CD4-positive, alpha-beta T cell treated with Interleukin-6 for 4 hours (primary cell): ENCODE measurements around the gene NRXN3.

ENCODE experiments used
- DNase-seq: peaks from one replicate; pipeline ENCODE4 v3.0.0-alpha.2; 2020; ENCODE audit warnings: mixed read lengths

NRXN3 gene

GRCh38 chr14:78598046-78598920, 428.1 kb downstream of the NRXN3 start:
- peak; percentile 15 for DNase-seq

DNA sequence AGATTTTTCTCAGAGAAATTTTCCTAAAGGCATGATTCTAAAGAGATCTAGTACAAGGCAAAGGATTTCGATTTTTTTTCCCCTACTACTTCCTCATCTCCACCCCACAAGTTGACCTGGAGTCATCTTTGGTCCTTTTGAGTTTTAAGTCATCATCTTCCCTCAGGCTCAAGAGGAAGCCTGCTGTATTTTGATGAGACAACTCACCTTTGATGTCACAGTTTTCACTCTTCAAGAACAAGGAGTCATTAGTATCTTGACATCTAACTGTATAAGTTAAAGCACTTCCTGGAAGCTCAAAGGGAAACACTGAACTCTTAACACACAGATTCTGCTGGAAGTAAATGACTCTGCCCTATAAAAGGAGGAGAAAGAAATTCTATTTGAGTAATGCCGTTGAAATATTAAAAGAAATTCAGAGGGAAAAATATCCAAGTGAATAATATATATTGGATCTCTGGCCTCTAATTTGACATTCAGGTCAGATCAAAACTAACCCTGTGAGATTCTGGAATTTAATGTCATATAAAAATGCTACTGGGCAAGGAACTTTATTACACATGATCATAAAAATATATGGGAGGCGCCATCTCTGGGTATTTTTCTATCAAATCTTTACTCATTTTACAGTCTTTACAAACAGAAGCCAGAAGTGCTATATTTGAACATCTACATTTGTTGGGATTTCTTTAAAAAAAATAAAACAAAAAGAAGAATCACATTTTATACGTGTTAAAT, 435.0 kb downstream of the NRXN3 start:
- DNase-seq = no peak

GRCh38 chr14:78605897-78606500, 435.8 kb downstream of the NRXN3 start:
- DNase-seq = no peak

DNA sequence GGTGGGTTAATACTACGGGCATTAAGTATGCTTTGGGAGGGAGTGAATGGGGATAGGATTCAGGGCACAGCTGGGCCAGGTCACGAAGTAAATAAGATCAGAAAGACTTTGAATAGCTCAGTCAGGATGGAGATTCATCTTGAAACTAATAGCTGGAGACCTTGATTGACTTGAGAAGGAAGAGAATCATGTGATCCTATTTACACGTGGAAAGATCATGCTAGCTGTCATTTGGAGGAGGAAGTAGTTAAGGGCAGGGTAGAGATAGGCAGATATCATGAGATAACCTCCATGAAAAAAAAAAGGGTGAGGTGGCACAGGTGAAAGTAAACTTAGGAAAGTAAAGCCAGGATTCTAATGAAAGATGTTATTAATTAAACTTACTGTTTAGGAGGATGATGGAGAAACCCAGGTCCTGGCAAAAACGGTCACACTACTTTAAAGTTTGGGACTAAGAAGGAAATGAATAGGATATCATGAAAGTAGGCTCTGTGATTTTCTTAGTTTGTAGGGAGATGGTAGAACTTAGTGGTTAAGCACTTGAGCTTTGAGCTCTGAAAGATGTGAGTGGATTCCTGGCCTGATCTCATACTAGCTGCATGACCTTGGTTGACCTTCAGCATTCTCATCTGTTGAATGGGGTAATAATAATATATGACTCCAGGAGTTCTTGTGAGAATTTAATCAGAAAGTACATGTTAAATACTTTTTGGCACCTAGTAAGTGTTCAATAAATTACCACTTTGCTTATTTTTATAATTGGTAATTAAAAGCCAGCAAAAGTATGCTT, 439.0 kb downstream of the NRXN3 start:
- no peak for DNase-seq

GRCh38 chr14:78610994-78611393, 440.8 kb downstream of the NRXN3 start:
- DNase-seq = no peak

DNA sequence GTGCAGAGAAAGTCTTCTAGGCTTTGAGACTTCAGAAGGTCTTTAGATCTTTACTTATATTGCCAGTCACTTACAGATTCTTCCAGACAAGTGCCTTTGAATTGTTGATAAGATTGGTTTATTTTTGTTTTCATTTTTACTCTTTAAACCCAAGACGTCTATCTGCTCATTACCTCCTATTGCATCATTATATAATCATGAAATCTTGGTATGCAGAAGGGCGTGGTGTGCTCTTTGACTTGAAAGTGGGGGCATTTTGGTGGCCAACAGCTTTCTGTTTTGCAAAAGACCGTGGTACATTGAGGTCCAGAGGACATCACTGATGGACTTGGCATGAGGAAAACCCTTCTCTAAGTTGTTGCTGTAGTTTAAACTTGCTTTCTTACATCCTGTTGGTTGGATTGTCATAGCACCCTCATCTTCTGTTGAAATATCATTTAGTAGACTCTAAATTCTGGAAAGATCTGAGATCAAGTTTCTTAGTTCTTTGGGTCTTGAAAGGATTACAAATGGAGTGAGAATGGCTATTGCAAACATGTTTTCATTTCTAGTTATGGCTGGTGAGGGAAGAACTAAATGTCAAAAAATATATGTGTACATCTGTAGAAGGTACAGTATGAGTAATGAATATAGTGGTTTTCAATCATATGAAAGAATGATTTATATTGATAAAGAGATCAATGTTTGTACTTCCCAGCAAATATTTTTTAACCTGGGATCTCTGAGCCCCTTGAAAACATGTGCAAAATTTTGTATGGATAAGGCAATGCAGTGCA, 441.8 kb downstream of the NRXN3 start:
- no peak for DNase-seq

GRCh38 chr14:78612666-78613065, 442.5 kb downstream of the NRXN3 start:
- no peak for DNase-seq

DNA sequence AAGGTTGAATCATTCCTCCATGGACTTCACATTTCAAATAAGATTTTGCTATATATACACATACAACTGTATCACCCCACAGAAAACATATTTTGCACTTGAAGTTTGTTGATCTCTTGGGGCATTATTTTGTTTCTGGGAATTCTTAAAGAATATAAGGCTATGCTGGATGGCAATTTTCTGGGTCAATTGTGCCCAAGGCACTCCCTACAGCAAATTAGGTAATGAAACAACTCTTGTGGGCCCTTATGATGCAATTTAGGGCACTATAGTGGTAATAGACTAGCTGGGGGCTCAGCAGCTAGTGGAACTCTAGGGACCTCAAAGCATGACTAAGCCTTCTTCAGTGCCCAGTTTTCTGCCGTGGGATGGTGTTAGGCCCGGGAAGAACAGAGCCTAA, 444.4 kb downstream of the NRXN3 start:
- no peak for DNase-seq

DNA sequence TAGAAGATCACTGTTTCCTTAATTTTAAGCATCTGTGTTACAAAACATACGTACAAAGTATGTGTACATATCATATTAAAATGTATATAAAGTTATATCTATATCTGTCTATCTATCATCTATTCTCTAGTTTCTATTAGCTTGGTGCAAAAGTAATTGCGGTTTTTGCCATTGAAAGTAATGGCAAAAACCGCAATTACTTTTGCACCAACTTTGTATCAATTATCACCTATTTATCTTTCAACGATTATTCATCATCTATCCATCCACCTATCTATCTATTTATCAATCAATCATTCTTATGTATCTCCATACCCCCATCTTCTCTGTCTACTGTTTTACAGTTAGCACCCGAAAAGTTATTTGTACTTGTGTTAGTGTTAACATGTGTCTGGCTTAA, 447.6 kb downstream of the NRXN3 start:
- no peak for DNase-seq

GRCh38 chr14:78618368-78618767, 448.2 kb downstream of the NRXN3 start:
- no peak for DNase-seq

GRCh38 chr14:78627114-78627513, 456.9 kb downstream of the NRXN3 start:
- DNase-seq = no peak

DNA sequence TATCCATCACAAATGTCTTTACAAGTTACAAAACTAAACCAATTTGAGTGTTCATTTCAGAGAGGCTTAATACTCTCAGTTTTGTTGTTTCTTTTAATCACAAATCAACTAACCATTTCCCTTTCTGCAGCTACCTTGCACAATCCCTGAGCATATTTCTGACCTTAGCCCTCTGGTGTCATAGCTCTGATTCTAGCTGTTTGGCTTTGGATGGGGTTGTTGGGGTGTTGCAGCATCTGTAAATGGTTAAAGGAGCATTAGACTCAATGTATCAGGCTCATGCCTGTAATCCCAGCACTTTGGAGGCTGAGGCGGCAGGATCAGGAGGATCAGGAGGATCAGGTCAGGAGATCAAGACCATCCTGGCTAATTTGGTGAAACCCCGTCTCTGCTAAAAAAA, 461.4 kb downstream of the NRXN3 start:
- no peak for DNase-seq

DNA sequence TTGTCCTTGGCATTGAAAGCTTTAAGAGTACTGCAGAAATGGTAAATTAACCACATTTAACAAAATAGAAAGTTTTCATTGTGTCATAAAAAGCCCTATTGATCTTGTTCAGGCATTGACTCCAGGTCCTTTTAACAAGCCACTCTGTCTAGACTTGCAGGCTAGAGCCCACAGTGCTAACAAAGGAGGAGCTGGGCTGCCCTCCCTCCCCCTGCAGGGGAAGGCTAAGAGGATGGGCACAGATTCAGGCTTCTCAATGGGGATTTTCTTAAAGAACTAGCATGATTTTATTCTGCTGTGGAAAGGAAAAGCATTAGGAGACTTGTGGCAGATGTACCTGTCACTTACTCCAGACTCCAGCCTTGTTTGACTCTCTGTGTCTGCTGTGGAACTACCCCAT, 463.6 kb downstream of the NRXN3 start:
- DNase-seq = no peak

DNA sequence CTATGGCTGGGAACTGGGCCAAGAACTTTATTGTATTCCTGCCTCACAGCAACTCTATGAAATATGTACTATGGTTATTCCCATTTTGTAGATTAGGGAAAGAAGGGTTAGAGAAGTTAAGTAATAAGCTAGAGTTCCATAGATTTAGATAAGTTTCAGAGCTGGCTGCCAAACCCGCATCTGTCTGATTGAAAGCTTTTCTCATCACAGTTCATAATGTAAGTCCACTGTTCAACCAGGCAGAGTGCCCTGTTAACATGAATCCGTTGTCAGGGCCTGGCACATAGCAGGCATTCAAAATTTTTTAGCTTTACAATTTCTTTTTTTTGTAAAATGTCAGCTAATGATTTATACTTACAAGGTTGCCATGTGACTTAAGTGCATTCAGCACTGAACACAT, 467.3 kb downstream of the NRXN3 start:
- DNase-seq = no peak

DNA sequence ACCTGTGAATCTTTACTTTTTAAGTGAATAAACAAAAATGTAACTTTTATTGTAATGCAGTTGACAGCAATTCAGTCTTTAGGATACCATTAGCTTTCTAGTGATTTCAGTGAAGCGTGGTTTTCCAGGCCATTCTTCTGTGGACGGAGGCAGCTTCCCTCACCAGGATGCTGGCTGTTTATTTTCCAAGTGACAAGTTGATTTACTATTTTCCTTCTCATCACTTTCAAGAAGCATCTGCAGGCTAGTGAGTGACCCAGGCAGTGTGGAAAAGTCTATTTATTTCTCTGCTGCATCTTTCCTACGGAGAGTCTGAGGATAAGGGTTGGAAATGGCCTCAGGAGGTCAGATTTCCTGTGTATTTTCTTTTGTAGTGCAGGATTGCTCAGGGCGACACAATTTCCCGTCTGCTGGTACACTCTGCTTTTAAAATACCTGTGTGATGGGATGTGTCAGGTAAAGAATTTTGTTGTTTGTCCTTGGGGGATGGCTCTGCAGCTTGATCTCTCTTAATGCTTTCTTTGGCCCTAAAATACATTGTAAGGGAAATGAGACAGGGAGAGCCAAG, 467.8 kb downstream of the NRXN3 start:
- DNase-seq = no peak

GRCh38 chr14:78638926-78639325, 468.8 kb downstream of the NRXN3 start:
- no peak for DNase-seq

DNA sequence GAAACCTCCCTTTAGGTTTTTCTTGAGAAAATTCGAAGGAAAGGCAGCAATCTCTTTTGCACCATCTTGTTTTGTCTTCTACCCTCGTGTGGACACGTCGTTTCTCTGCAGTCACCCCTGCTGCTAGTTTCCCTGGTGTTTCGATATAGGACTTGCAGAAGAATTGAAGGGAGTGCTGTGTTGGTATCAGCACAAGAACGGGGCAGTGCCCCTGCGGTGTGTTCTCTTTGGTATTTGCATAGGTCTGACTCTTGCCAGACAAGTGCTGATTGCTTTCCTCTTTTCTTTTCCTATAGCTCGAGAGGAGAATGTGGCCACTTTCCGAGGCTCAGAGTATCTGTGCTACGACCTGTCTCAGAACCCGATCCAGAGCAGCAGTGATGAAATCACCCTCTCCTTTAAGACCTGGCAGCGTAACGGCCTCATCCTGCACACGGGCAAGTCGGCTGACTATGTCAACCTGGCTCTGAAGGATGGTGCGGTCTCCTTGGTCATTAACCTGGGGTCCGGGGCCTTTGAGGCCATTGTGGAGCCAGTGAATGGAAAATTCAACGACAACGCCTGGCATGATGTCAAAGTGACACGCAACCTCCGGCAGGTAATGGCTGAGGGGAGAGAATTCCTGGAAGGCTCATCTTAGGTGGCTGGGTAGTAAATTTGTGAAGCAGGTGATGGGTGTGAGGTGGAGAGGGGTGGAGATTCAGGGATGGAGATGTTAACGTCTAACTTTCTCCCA, 474.8 kb downstream of the NRXN3 start:
- no peak for DNase-seq

DNA sequence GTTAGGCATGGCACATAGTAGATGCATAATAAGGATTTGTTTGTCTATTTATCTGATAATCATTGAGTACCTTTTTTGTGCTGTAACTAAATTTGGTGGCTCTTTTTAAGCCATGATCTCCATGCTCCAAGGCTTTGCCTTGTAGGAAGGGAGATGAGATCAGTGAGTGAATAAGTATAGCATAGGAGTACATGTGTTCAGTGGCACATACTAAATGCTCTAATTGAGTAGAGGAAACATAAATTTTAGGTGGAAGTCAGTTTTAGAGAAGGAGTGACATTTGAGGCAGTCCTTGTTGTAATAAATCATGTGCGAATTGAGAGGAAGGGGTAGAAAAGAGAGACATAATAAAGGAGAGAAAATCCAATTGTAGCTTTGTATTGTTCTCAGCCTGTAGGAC, 482.6 kb downstream of the NRXN3 start:
- DNase-seq = no peak

DNA sequence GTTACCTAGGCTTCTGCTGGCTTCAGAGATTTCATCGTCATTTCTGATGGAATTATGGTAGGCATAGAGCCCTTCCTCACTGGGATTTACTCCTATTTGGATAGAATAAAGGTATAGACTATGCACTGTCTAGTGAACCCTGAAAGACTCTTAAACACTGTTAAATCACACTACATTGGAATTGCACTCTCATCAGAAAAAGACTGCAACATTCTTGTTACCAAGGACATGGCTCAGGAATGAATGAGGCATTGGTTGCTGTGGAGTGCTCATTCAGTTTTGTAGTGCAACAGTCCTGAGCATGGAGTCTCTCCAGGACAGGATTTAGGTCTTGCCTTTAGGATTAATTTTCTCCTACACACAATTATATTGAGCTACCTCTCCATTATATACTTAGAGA, 483.0 kb downstream of the NRXN3 start:
- DNase-seq = no peak

- no peak for DNase-seq
These were observed 487.3 kb downstream of the NRXN3 start for GRCh38 chr14:78657451-78657850.

DNA sequence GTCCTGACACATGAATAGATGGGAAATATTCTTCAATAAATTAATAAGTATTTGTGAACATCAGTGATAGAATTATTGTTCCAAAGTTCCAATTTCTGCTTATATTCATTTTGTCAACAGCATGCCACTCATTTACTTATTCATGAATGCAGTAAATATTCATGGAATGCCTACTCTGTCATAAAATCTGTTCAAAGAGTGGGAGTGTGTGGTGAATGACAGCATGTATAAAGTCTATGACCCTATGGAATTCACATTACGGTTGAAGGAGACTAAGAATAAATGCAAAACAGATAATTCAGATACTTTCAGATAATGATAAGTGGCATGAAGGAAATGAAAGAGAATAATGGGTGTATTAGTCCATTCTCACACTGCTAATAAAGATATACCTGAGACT, 494.7 kb downstream of the NRXN3 start:
- DNase-seq = no peak
